ENCODE measurements around the gene TAGLN. TPM values are rescaled to one million over a fixed set of nuclear protein-coding genes. Genes with fewer than 3 reads are reported as not detected.

TAGLN gene
- total RNA-seq, 1 donor from 2014 or later, result 7.7 TPM

DNA sequence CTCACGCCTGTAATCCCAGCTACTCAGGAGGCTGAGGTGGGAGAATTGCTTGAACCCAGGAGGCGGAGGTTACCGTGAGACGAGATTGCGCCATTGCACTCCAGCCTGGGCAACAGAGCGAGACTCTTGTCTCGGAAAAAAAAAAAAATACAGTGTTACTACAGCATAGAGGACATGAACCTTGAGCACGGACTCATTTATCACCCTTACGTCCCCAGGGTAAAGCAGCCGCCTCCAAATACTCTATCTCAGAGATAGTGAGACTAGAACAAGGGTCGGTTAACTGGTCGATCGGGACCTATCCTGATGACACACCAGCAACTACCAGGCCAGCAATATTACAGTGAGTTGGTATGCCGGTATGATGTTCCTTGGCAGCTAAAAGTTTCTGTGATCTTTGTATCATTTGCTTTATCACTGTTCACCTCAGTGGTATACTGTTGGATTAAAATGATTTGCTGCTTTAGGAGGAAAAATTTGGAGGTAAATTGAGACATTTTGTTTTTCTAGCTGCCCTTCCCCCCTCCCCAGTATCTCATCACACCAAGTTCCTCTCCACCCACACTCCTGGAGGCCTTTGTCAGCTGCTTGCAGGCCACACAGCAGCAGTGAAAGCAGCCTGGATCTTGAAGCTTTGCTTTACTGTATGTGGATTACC is 27.6 kb upstream of the TAGLN start:
- TF ChIP-seq, protein P1, sequence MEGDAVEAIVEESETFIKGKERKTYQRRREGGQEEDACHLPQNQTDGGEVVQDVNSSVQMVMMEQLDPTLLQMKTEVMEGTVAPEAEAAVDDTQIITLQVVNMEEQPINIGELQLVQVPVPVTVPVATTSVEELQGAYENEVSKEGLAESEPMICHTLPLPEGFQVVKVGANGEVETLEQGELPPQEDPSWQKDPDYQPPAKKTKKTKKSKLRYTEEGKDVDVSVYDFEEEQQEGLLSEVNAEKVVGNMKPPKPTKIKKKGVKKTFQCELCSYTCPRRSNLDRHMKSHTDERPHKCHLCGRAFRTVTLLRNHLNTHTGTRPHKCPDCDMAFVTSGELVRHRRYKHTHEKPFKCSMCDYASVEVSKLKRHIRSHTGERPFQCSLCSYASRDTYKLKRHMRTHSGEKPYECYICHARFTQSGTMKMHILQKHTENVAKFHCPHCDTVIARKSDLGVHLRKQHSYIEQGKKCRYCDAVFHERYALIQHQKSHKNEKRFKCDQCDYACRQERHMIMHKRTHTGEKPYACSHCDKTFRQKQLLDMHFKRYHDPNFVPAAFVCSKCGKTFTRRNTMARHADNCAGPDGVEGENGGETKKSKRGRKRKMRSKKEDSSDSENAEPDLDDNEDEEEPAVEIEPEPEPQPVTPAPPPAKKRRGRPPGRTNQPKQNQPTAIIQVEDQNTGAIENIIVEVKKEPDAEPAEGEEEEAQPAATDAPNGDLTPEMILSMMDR (conservative IDR thresholded peaks at IDR 0.05), result no peak
- Mint-ChIP-seq H3K9me3 (no peaks in the 10 kb centered on the region), H3K27me3 (ENCODE audit: low read depth) (no peaks in the 10 kb centered on the region), H3K4me1 (peaks cover 49% of the 10 kb centered on the region), H3K27ac (ENCODE audit: unreplicated experiment) (peak overlapping the region; percentile 58), H3K36me3 (ENCODE audit: low read depth) (peaks cover 2% of the 10 kb centered on the region), H3K4me3 (peak overlapping the region; percentile 45)
- no peak for DNase-seq (ENCODE audit: low read depth, low spot score)

DNA sequence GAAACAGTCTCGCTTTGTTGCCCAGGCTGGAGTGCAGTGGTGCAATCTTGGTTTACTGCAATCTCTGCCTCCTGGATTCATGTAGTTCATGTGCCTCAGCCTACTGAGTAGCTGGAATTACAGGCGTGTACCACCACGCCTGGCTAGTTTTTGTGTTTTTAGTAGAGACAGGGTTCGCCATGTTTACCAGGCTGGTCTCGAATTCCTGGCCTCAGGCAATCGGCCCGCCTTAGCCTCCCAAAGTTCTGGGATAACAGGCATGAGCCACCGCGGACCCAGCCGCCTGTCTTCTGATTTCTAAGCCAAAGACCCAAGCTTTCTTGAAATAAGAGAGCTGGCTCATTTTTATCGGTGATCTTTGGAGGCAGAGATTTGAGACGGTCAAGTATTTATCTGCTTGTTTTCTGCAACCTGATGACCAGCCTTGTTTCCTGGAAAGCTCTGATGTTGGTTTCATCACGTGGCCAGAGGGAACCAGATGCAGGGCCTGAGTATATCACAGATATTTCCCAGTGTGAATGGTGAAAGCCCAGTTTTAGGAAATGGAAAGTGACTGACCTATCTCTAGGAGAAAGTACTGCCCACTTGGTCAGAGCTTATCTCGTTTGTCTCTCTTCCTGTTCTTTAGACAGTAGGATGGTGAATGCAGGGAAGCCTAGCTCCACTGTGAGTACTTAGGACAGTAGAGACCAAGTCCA is 26.3 kb upstream of the TAGLN start:
- no peak for DNase-seq (ENCODE audit: low read depth, low spot score)
- no peaks in the 10 kb centered on the region for H3K9me3 Mint-ChIP-seq
- peaks cover 2% of the 10 kb centered on the region for H3K36me3 Mint-ChIP-seq (ENCODE audit: low read depth)
- H3K4me3 Mint-ChIP-seq, result peak overlapping the region; percentile 9
- H3K4me1 Mint-ChIP-seq, result peaks cover 52% of the 10 kb centered on the region
- TF ChIP-seq, protein P1 (conservative IDR thresholded peaks at IDR 0.05), result no peak
- no peaks in the 10 kb centered on the region for H3K27me3 Mint-ChIP-seq (ENCODE audit: low read depth)
- H3K27ac Mint-ChIP-seq (ENCODE audit: unreplicated experiment), result peak overlapping the region; percentile 74

DNA sequence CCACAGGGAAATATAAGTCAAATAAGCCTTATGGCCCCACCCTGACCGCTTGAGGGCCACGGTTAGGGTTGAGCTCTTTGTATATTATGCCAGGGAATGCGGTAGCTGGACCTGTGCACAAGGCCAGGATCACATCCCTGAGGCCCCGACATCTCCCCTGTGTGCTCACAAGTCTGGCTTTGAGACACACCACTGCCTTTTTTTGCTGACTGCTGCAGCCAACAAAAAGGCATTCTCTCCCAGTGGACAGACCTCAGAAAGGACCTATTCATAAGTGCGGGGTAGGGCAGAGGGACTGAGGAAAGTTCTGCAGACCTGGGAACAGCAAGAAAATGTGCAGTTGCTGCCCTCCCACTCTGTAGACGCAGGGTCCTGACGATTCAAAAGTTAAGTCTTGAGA is 24.1 kb upstream of the TAGLN start:
- H3K4me3 Mint-ChIP-seq, result peak overlapping the region; percentile 64
- no peaks in the 10 kb centered on the region for H3K9me3 Mint-ChIP-seq
- H3K4me1 Mint-ChIP-seq, result peaks cover 71% of the 10 kb centered on the region
- peak overlapping the region; percentile 96 for H3K27ac Mint-ChIP-seq (ENCODE audit: unreplicated experiment)
- TF ChIP-seq, protein P1 (conservative IDR thresholded peaks at IDR 0.05), result no peak
- DNase-seq (ENCODE audit: low read depth, low spot score), result no peak
- H3K27me3 Mint-ChIP-seq (ENCODE audit: low read depth), result no peaks in the 10 kb centered on the region
- peaks cover 2% of the 10 kb centered on the region for H3K36me3 Mint-ChIP-seq (ENCODE audit: low read depth)

DNA sequence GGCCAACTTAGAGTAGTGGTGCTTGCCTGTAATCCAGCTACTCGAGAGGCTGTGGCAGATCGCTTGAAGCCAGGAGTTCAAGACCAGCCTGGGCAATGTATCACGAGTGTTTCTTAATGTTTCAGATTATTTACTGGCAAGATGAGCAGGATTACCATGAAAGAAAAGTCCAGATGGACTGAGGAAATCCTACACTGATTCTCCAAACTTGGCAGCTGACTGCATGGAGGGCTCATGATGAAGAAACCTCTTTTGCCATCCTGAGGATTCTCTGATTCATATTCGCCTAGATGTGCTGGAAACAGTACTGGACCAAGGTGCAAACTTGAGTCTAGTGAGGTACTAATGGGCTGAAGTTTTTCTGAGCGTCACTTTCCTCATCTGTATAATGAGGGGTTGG is 23.4 kb upstream of the TAGLN start:
- no peaks in the 10 kb centered on the region for H3K9me3 Mint-ChIP-seq

DNA sequence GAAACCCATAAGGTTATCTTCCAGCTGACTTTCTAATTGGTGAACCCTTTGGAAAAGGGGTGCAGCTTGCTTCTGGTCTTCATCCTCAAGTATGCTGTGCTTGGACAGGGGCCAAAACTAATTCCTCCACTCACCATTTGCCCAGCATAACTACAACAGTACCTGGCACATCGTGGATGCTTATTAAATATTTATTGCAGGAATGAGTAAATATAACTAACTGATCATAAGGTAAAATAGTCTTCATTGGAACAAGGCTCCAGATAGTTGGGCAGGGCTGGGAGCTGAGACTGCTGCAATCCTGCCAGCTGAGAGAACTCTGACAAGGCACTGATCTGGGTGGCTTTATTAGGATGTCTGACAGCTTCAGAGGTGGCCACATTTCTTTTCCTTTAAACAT is 23.0 kb upstream of the TAGLN start:
- TF ChIP-seq, protein P1 (conservative IDR thresholded peaks at IDR 0.05), result no peak
- Mint-ChIP-seq H3K27me3 (ENCODE audit: low read depth) (no peaks in the 10 kb centered on the region), H3K36me3 (ENCODE audit: low read depth) (peaks cover 2% of the 10 kb centered on the region), H3K4me3 (peak overlapping the region; percentile 34), H3K9me3 (no peaks in the 10 kb centered on the region), H3K27ac (ENCODE audit: unreplicated experiment) (no peak overlapping the region), H3K4me1 (peaks cover 77% of the 10 kb centered on the region)
- no peak for DNase-seq (ENCODE audit: low read depth, low spot score)

More for the DNA sequence above, 23.4 kb upstream of the TAGLN start:
- TF ChIP-seq, protein P1 (conservative IDR thresholded peaks at IDR 0.05), result no peak
- Mint-ChIP-seq H3K27ac (ENCODE audit: unreplicated experiment) (peak overlapping the region; percentile 96), H3K4me3 (peak overlapping the region; percentile 64), H3K4me1 (peaks cover 76% of the 10 kb centered on the region), H3K27me3 (ENCODE audit: low read depth) (no peaks in the 10 kb centered on the region), H3K36me3 (ENCODE audit: low read depth) (peaks cover 2% of the 10 kb centered on the region)
- DNase-seq (ENCODE audit: low read depth, low spot score), result no peak

All from neural crest cell (in vitro differentiated cells).